K562 (cell line): ENCODE measurements around the gene SLC4A3. TPM values are rescaled to one million over a fixed set of nuclear protein-coding genes. Genes with fewer than 3 reads are reported as not detected.

Experiments used
- DDX20 ChIP-seq: fragments of 450-650 bp; IDR thresholded peaks from 2 replicates; pipeline ENCODE4 v1.6.1; 2016; ENCODE audit warnings: missing genetic modification characterization, low read depth, mild to moderate bottlenecking, missing compliant biosample characterization, moderate library complexity
- DIDO1 ChIP-seq: fragments of 450-650 bp; IDR thresholded peaks from 2 replicates; pipeline ENCODE4 v1.6.1; 2016; ENCODE audit warnings: low read depth, missing biosample characterization, missing genetic modification characterization
- ELK1 ChIP-seq: sonication (generic); formaldehyde crosslinking; IDR thresholded peaks from 2 replicates; pipeline ENCODE4 v1.8.1; 2022; ENCODE audit warnings: missing genetic modification reagents
- ESRRA ChIP-seq: fragments of 450-650 bp; IDR thresholded peaks from 2 replicates; pipeline ENCODE4 v1.6.1; 2014; ENCODE audit warnings: low read depth, mild to moderate bottlenecking, moderate library complexity, borderline replicate concordance
- FOXO4 ChIP-seq: fragments of 450-650 bp; formaldehyde crosslinking; IDR thresholded peaks from 2 replicates; pipeline ENCODE4 v1.4.0; 2020; ENCODE audit warnings: mild to moderate bottlenecking, moderate library complexity
- HMGXB4 ChIP-seq: sonication (generic); formaldehyde crosslinking; IDR thresholded peaks from 2 replicates; pipeline ENCODE4 v1.8.1; 2023; ENCODE audit warnings: mild to moderate bottlenecking, missing genetic modification reagents
- MEF2D ChIP-seq: conservative IDR thresholded peaks from 2 replicates; pipeline ENCODE4 v1.6.1; 2016; ENCODE audit warnings: low read depth, missing genetic modification characterization, missing compliant biosample characterization
- NFE2L1 ChIP-seq: fragments of 450-650 bp; IDR thresholded peaks from 2 replicates; pipeline ENCODE4 v1.6.1; 2016; ENCODE audit warnings: missing genetic modification characterization, low read depth, mild to moderate bottlenecking, missing compliant biosample characterization, moderate library complexity, borderline replicate concordance
- PHTF2 ChIP-seq: fragments of 250-450 bp; sonication (Bioruptor Pico); IDR thresholded peaks from 2 replicates; pipeline ENCODE4 v1.5.0; 2021; ENCODE audit warnings: mild to moderate bottlenecking
- POU5F1 ChIP-seq: fragments of 150-350 bp; IDR thresholded peaks from 2 replicates; pipeline ENCODE4 v1.6.1; 2014; ENCODE audit warnings: borderline replicate concordance, low read length, low read depth, mild to moderate bottlenecking; ENCODE audit not compliant: partially characterized antibody
- ZBTB40 ChIP-seq, 2 experiments: fragments of 450-650 bp in 1 of 2; sonication (generic) in 1 of 2; formaldehyde crosslinking in 1 of 2; IDR thresholded peaks; 2 replicates each; pipeline versions ENCODE4 v1.7.1 to v1.9.0; 2016 to 2022; ENCODE audit warnings: inconsistent platforms in 1 of 2, mild to moderate bottlenecking in 1 of 2, missing genetic modification reagents in 1 of 2
- ZNF140 ChIP-seq: fragments of 250-450 bp; sonication (Bioruptor Pico); IDR thresholded peaks from 2 replicates; pipeline ENCODE4 v1.8.0; 2021; ENCODE audit warnings: moderate library complexity, mild to moderate bottlenecking, inconsistent platforms
- ZNF589 ChIP-seq: fragments of 200-800 bp; sonication (Bioruptor generic); IDR thresholded peaks from 2 replicates; pipeline ENCODE4 v1.6.1; 2016; ENCODE audit warnings: low read depth, missing genetic modification characterization, missing compliant biosample characterization
- polyA plus RNA-seq, 8 experiments: library from polyadenylated mRNA; depleted of rRNA in 4 of 8; stranded (reverse) in 5 of 8; unstranded in 3 of 8; fragments of >200 nt; fragmentation: Nextera tagmentation in 2 of 8; fragmentation: Illumina TruSeq in 1 of 8; extraction: Ambion mirVana in 2 of 8; extraction: Trizol in 1 of 8; gene quantifications; 2 replicates each; pipeline versions ENCODE4 v1.2.1 to v1.2.3, GENCODE V29; 2011 to 2014; ENCODE audit warnings: inconsistent platforms in 1 of 8, missing spikeins in 1 of 8
- total RNA-seq, 7 experiments: library from RNA; depleted of rRNA in 6 of 7; stranded (reverse); fragments of >200 nt in 6 of 7; fragmentation: Illumina TruSeq in 2 of 7; extraction: Trizol in 2 of 7; gene quantifications; 2 replicates each; pipeline versions ENCODE4 v1.2.1 to v1.2.3, GENCODE V29; 2011 to 2021; ENCODE audit warnings: low replicate concordance in 1 of 7

The SLC4A3 gene
- total and polyA plus RNA-seq, 9 of the 15 experiments (the other 6 are each of a cell fraction or from before 2014, with no cell fraction given): 0.04 to 0.31 (median 0.16) TPM; not detected in 5

- TF ChIP-seq PHTF2 (CRISPR knock-in tag) (no peak), ZNF140 (no peak), HMGXB4 (CRISPR knock-in tag) (no peak), MEF2D (no peak), ZBTB40 (IDR thresholded peaks at IDR 0.05) (0 out of 2 replicates have a peak, but pooled peaks have one; percentile 28), ZBTB40 (CRISPR knock-in tag; IDR thresholded peaks at IDR 0.05) (no peak), ZNF589 (CRISPR knock-in tag) (no peak), FOXO4 (CRISPR knock-in tag) (no peak), NFE2L1 (tag) (no peak), ESRRA (peak; percentile 64), POU5F1 (no peak), DDX20 (tag) (no peak), ELK1 (CRISPR knock-in tag) (no peak), DIDO1 (no peak)
Observed at GRCh38 chr2:219642465-219643083, 15.1 kb downstream of the SLC4A3 start (continued).
